Loucy (cell line): Measurements from ENCODE around the gene UGT2A3.

ENCODE experiments used
- H2AFZ ChIP-seq: fragments of 200-600 bp; sonication (generic); 2 replicates; pipeline ENCODE4 v1.6.0; 2016; ENCODE audit warnings: antibody characterized with exemption, mild to moderate bottlenecking, low read length, moderate library complexity
- H3F3A ChIP-seq: fragments of 200-600 bp; 2 replicates; pipeline ENCODE4 v1.6.0; 2016; ENCODE audit warnings: antibody characterized with exemption, low read depth, mild to moderate bottlenecking
- H3K27me3 ChIP-seq: fragments of 200-600 bp; sonication (generic); 2 replicates; pipeline ENCODE4 v1.6.1; 2014; ENCODE audit warnings: low read length, mild to moderate bottlenecking; ENCODE audit not compliant: insufficient read depth, poor library complexity, severe bottlenecking
- H3K36me3 ChIP-seq: fragments of 200-600 bp; sonication (generic); 2 replicates; pipeline ENCODE4 v1.6.1; 2016; ENCODE audit warnings: low read length; ENCODE audit not compliant: insufficient read depth
- H3K4me1 ChIP-seq: fragments of 200-600 bp; sonication (generic); 2 replicates; pipeline ENCODE4 v1.5.1; 2014; ENCODE audit warnings: low read length, mild to moderate bottlenecking; ENCODE audit not compliant: insufficient read depth, poor library complexity, severe bottlenecking
- H3K4me2 ChIP-seq: fragments of 200-600 bp; sonication (generic); 2 replicates; pipeline ENCODE4 v1.6.0; 2014; ENCODE audit warnings: antibody characterized with exemption, low read length, low read depth, mild to moderate bottlenecking; ENCODE audit not compliant: poor library complexity, severe bottlenecking
- H3K4me3 ChIP-seq: fragments of 200-600 bp; sonication (generic); 2 replicates; pipeline ENCODE4 v1.5.1; 2014; ENCODE audit warnings: low read length, mild to moderate bottlenecking, mixed read lengths; ENCODE audit not compliant: poor library complexity, severe bottlenecking
- H3K79me2 ChIP-seq: fragments of 200-600 bp; sonication (generic); 2 replicates; pipeline ENCODE4 v1.6.1; 2014; ENCODE audit warnings: low read length; ENCODE audit not compliant: insufficient read depth
- H3K9ac ChIP-seq: fragments of 200-600 bp; sonication (generic); 2 replicates; pipeline ENCODE4 v1.6.0; 2014; ENCODE audit warnings: mild to moderate bottlenecking, low read depth, low read length, moderate library complexity; ENCODE audit not compliant: poor library complexity, severe bottlenecking
- H3K9me2 ChIP-seq: fragments of 200-600 bp; sonication (generic); replicated peaks from 2 replicates; pipeline ENCODE4 v1.6.1; 2016; ENCODE audit warnings: low read depth, low read length, mixed read lengths
- H3K9me3 ChIP-seq: fragments of 200-600 bp; sonication (generic); 2 replicates; pipeline ENCODE4 v1.6.1; 2014; ENCODE audit warnings: mild to moderate bottlenecking, antibody characterized with exemption, low read length, low read depth; ENCODE audit not compliant: insufficient read depth
- H4K20me1 ChIP-seq: fragments of 200-600 bp; sonication (generic); 2 replicates; pipeline ENCODE4 v1.6.0; 2014; ENCODE audit warnings: antibody characterized with exemption, low read length, mild to moderate bottlenecking; ENCODE audit not compliant: insufficient read depth, poor library complexity, severe bottlenecking
- EZH2phosphoT487 ChIP-seq: fragments of 200-600 bp; IDR thresholded peaks from 2 replicates; pipeline ENCODE4 v1.6.1; 2018; ENCODE audit warnings: antibody characterized with exemption, mild to moderate bottlenecking, moderate library complexity, borderline replicate concordance
- TF ChIP-seq, protein P1 (sequence below): fragments of 200-600 bp; sonication (generic); conservative IDR thresholded peaks from 2 replicates; pipeline ENCODE4 v1.5.1; 2014; ENCODE audit warnings: mild to moderate bottlenecking, antibody characterized with exemption, low read length

The UGT2A3 gene

DNA sequence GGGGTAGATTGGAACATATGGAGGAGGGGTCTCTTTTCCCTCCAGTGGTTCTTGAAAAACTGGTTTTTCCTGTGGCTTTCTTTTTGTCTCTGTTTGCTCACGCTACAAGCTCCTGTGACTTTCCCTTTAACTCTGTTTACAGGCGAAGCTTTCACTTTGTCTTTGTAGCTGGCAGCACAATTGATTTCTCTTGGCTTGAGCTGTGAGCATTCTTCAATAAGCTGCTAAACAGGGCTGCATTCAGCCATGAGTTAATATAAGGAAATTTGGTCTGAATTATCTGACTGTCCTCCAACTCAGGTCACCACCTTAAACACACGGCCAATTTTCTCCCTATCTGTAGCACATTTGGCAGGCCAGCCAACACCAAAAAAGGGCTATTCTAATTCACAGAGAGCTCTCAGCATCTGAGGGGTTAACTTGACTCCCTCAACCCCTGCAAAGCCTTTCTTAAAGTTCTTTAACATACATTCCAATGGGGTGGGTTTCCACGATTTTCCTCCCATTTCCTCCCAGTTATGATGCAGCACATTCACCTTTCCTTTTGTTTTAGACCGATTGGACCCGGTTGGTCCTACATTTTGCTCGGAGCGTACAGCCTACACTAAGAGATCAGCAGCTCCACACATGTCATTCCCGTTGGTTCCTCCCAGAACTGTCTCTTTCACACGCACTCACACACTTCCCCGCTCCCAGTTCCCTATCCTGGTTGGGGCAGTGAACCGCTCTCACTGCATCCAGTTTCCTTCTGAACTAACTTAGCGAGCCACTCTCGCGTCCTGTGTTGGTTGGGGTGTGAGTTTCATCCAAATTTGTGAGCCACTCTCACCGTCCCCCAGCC lies 45.4 kb downstream of the UGT2A3 start:
- no peaks in the 10 kb centered on the region for H4K20me1 ChIP-seq
- H3F3A ChIP-seq = no peaks in the 10 kb centered on the region
- no peaks in the 10 kb centered on the region for H3K79me2 ChIP-seq
- H3K9ac ChIP-seq = no peak overlapping the region
- no peaks in the 10 kb centered on the region for H3K27me3 ChIP-seq
- H3K4me2 ChIP-seq = no peak overlapping the region
- H2AFZ ChIP-seq = no peak overlapping the region
- no peaks in the 10 kb centered on the region for H3K9me3 ChIP-seq
- no peak overlapping the region for H3K4me3 ChIP-seq
- no peaks in the 10 kb centered on the region for H3K36me3 ChIP-seq
- TF ChIP-seq EZH2phosphoT487 = no peak
- TF ChIP-seq, protein P1, sequence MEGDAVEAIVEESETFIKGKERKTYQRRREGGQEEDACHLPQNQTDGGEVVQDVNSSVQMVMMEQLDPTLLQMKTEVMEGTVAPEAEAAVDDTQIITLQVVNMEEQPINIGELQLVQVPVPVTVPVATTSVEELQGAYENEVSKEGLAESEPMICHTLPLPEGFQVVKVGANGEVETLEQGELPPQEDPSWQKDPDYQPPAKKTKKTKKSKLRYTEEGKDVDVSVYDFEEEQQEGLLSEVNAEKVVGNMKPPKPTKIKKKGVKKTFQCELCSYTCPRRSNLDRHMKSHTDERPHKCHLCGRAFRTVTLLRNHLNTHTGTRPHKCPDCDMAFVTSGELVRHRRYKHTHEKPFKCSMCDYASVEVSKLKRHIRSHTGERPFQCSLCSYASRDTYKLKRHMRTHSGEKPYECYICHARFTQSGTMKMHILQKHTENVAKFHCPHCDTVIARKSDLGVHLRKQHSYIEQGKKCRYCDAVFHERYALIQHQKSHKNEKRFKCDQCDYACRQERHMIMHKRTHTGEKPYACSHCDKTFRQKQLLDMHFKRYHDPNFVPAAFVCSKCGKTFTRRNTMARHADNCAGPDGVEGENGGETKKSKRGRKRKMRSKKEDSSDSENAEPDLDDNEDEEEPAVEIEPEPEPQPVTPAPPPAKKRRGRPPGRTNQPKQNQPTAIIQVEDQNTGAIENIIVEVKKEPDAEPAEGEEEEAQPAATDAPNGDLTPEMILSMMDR = no peak
- H3K4me1 ChIP-seq = no peaks in the 10 kb centered on the region
- H3K9me2 ChIP-seq = no peaks in the 10 kb centered on the region

DNA sequence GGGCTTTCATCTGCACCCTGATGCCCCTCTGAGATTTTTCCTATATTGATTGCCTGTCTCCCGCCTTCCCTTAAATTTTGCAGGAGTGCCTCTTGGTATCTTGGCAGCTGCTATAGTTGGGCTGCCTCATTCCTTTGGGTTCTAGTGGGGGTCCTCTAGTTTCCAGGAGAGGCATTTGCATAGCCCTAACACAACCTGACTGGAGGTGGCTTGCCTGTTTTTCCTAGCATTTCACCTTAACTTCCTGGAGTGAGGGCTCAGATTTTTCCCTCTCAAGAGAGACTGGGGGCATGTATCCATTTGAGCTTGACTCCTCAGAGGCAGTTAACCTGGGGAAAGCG lies 46.0 kb downstream of the UGT2A3 start:
- TF ChIP-seq, protein P1 = no peak
- no peak for TF ChIP-seq EZH2phosphoT487
- Histone ChIP-seq H4K20me1 (no peaks in the 10 kb centered on the region), H2AFZ (no peak overlapping the region), H3K79me2 (no peaks in the 10 kb centered on the region), H3F3A (no peaks in the 10 kb centered on the region), H3K4me3 (no peak overlapping the region), H3K9ac (no peak overlapping the region), H3K27me3 (no peaks in the 10 kb centered on the region), H3K9me3 (no peaks in the 10 kb centered on the region), H3K9me2 (no peaks in the 10 kb centered on the region), H3K36me3 (no peaks in the 10 kb centered on the region), H3K4me2 (no peak overlapping the region), H3K4me1 (no peaks in the 10 kb centered on the region)

DNA sequence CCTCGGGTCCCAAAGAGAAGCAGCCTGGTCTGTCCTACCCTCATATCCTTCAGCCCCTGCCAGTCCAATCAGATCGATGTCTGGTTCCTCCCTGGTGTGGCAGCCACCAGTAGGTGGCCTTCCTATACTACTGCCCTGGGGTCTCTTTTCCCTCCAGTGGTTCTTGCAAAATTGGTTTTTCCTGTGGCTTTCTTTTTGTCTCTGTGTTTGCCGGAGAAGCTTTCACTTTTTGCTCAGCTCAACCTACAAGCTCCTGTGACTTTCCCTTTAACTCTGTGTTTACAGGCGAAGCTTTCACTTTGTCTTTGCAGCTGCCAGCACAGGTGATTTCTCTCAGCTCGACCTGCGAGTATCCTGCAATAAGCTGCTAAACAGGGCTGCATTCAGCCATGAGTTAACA lies 46.8 kb downstream of the UGT2A3 start:
- Histone ChIP-seq H3K79me2 (no peaks in the 10 kb centered on the region), H3K9me3 (no peaks in the 10 kb centered on the region), H2AFZ (no peak overlapping the region), H3K4me2 (no peak overlapping the region), H3K4me3 (no peak overlapping the region), H3F3A (no peaks in the 10 kb centered on the region), H3K9me2 (no peaks in the 10 kb centered on the region), H4K20me1 (no peaks in the 10 kb centered on the region), H3K27me3 (no peaks in the 10 kb centered on the region), H3K9ac (no peak overlapping the region), H3K4me1 (no peaks in the 10 kb centered on the region), H3K36me3 (no peaks in the 10 kb centered on the region)
- TF ChIP-seq, protein P1 = 0 out of 2 replicates have a peak, but pooled peaks have one; percentile 19
- no peak for TF ChIP-seq EZH2phosphoT487
